Measurements from ENCODE around the gene TTLL11.

- TF ChIP-seq CTCF (IDR thresholded peaks at IDR 0.05 in 4 of 5, conservative IDR thresholded peaks at IDR 0.05 in 1 of 5) = no peak
- no peak for TF ChIP-seq POLR2A (IDR thresholded peaks at IDR 0.05)
Measured at GRCh38 chr9:122031776-122032175, 61.3 kb downstream of the TTLL11 start.
